ENCODE results near the gene COX19.

The COX19 gene

DNA sequence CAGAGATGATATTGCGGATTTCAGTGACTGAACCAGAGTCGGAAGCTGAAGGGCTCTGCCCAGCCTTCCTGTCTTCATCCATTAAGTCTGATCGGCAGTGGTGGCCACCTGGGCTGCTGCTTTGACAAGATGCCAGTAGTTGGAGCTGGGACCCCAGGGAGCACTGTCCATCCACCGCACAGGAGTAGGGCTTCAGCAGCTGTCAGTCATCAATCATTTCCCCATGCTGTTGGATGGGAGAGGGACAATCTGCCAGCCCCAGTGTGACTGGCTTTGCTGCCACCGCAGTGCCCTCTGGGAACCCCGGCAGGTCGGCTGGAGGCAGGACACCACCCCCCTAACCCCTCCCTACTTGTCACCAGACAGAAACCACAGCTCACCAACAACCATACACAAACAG is 46.0 kb upstream of the COX19 start:
- ChIA-PET CTCF (interaction anchor here (1.0 kb wide), 1 partner anchor 44 kb away, joined by 4 read pairs; no protein-coding TSS in a partner anchor), POLR2A (no interaction called here)
- no peak for TF ChIP-seq NFRKB (IDR thresholded peaks at IDR 0.05)
- TF ChIP-seq, protein P1, sequence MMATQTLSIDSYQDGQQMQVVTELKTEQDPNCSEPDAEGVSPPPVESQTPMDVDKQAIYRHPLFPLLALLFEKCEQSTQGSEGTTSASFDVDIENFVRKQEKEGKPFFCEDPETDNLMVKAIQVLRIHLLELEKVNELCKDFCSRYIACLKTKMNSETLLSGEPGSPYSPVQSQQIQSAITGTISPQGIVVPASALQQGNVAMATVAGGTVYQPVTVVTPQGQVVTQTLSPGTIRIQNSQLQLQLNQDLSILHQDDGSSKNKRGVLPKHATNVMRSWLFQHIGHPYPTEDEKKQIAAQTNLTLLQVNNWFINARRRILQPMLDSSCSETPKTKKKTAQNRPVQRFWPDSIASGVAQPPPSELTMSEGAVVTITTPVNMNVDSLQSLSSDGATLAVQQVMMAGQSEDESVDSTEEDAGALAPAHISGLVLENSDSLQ (IDR thresholded peaks at IDR 0.05), result peak; percentile 68
- no peak for DNase-seq (ENCODE audit: extremely low spot score)

DNA sequence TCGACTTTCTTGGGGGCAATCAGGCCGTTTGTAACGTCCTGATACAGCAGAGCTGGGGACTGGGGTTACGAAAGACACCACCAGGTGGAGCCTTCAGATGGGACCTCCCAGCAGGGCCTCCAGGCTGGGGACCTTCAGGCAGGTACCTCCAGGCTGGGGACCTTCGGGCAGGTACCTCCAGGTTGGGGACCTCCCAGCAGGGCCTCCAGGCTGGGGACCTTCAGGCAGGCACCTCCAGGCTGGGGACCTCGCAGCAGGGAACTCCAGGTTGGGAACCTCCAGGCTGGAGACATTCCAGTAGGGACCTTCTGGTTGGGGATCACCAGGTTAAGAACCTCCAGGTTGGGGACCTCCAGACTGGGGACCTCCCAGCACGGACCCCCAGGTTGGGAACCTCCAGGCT is 45.5 kb upstream of the COX19 start:
- TF ChIP-seq, protein P1 (IDR thresholded peaks at IDR 0.05), result no peak
- TF ChIP-seq NFRKB (IDR thresholded peaks at IDR 0.05) (no peak), FOXM1 (IDR thresholded peaks at IDR 0.05; ENCODE audit: borderline replicate concordance) (no peak), ELF4 (IDR thresholded peaks at IDR 0.05) (no peak), CTBP1 (IDR thresholded peaks at IDR 0.05; ENCODE audit: borderline replicate concordance) (no peak), FOXK2 (IDR thresholded peaks at IDR 0.05) (no peak), HDGF (IDR thresholded peaks at IDR 0.05; ENCODE audit: borderline replicate concordance) (no peak), L3MBTL2 (conservative IDR thresholded peaks at IDR 0.05) (no peak), ARNT (IDR thresholded peaks at IDR 0.05) (no peak), FOXA1 (IDR thresholded peaks at IDR 0.05) (no peak), LEF1 (IDR thresholded peaks at IDR 0.05; ENCODE audit: borderline replicate concordance) (no peak), SP1 (IDR thresholded peaks at IDR 0.05) (no peak), TARDBP (IDR thresholded peaks at IDR 0.05) (no peak)
- no peak for DNase-seq (ENCODE audit: extremely low spot score)
- CTCF ChIA-PET, result interaction anchor here (1.0 kb wide), 1 partner anchor 45 kb away, joined by 4 read pairs; no protein-coding TSS in a partner anchor
- POLR2A ChIA-PET, result no interaction called here

DNA sequence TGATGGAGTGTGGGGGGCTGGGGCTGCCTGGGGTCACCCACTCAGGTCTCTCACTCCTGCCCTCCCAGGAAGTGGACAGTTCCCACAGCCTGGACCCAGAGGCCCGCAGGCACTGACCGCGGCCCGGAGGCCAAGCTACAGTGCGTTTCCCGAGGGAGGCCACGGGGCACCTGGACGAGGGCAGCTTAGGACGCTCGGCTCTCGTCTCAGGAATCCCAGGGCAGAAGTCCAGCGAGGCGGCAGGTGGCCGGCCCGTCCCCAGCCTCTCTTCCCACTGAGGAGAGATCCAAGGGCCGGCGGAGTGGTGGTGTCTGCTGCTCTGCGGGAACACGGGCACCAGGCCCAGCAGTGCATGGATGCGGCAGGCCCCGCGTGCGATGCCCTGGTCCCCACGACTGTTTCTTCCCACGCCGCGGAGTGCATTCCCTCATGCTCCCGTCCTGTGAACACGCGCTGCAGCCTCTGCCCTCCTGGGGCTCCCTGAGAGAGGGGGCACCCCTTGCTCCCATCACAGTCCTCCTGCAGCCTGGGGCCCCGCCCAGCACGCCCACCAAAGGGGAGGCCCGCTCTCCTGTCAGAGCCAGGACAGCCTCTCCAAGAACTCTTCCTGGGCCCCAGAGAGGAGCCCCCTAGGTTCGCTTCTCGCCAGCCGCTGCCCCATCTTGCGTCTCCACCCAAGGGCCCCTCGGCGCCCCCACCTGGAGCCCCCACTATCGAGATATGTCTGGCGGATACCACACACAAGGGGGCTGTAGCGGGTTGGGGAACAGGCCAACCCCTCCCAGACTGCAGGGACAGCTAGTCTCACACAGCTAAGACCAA is 44.7 kb upstream of the COX19 start:
- POLR2A ChIA-PET, result no interaction called here
- TF ChIP-seq HDGF (IDR thresholded peaks at IDR 0.05; ENCODE audit: borderline replicate concordance), result no peak
- TF ChIP-seq LEF1 (IDR thresholded peaks at IDR 0.05; ENCODE audit: borderline replicate concordance), result no peak
- no peak for TF ChIP-seq FOXK2 (IDR thresholded peaks at IDR 0.05)
- no peak for TF ChIP-seq SP1 (IDR thresholded peaks at IDR 0.05)
- no peak for TF ChIP-seq TARDBP (IDR thresholded peaks at IDR 0.05)
- no peak for TF ChIP-seq ZNF384 (IDR thresholded peaks at IDR 0.05)
- TF ChIP-seq SUZ12 (IDR thresholded peaks at IDR 0.05), result no peak
- no peak for TF ChIP-seq NFRKB (IDR thresholded peaks at IDR 0.05)
- TF ChIP-seq, protein P1 (IDR thresholded peaks at IDR 0.05), result no peak
- TF ChIP-seq L3MBTL2 (conservative IDR thresholded peaks at IDR 0.05), result no peak
- TF ChIP-seq BHLHE40 (IDR thresholded peaks at IDR 0.05; ENCODE audit: borderline replicate concordance), result no peak
- no peak for DNase-seq (ENCODE audit: extremely low spot score)
- CTCF ChIA-PET, result interaction anchor here (1.0 kb wide), 1 partner anchor 46 kb away, joined by 4 read pairs; no protein-coding TSS in a partner anchor

DNA sequence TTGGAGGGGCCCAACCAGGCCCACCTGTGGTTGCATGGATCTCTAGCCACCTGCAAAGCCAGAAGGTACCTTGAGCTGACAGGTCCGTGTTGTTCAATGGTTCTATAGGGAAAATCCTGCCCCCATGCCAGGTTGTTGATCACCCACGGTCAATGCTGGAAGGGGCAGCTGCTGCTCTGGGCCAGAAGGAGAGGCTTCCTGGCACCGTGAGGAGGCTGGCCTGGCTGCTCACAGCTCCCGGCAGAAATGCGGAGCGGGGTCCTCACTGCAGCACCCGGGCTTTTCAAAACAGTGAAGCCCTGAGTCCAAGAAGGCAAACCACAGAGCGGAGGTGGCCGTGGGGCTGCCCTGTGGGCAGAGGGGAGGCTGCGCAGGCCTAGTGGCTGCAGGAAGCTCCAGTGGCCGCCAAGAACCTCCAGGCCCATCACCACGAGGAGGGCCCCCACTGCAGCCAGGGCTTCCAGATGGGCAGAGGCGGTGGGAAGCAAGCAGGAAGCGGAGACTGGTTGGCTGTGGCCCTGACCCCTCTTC is 44.0 kb upstream of the COX19 start:
- POLR2A ChIA-PET, result interaction anchor here (0.8 kb wide), 1 partner anchor 8 kb away, joined by 3 read pairs; no protein-coding TSS in a partner anchor
- no peak for DNase-seq (ENCODE audit: extremely low spot score)
- TF ChIP-seq ZNF384 (IDR thresholded peaks at IDR 0.05) (no peak), SUZ12 (IDR thresholded peaks at IDR 0.05) (no peak), L3MBTL2 (conservative IDR thresholded peaks at IDR 0.05) (no peak), TARDBP (IDR thresholded peaks at IDR 0.05) (no peak), BHLHE40 (IDR thresholded peaks at IDR 0.05; ENCODE audit: borderline replicate concordance) (no peak), ARNT (IDR thresholded peaks at IDR 0.05) (no peak), NFRKB (IDR thresholded peaks at IDR 0.05) (no peak), LEF1 (IDR thresholded peaks at IDR 0.05; ENCODE audit: borderline replicate concordance) (no peak), ELF4 (IDR thresholded peaks at IDR 0.05) (no peak), SP1 (IDR thresholded peaks at IDR 0.05) (no peak), FOXM1 (IDR thresholded peaks at IDR 0.05; ENCODE audit: borderline replicate concordance) (no peak), FOXK2 (IDR thresholded peaks at IDR 0.05) (no peak), HDGF (IDR thresholded peaks at IDR 0.05; ENCODE audit: borderline replicate concordance) (no peak), FOXA1 (IDR thresholded peaks at IDR 0.05) (no peak), CTBP1 (IDR thresholded peaks at IDR 0.05; ENCODE audit: borderline replicate concordance) (no peak)
- TF ChIP-seq, protein P1 (IDR thresholded peaks at IDR 0.05), result no peak
- CTCF ChIA-PET, result no interaction called here

DNA sequence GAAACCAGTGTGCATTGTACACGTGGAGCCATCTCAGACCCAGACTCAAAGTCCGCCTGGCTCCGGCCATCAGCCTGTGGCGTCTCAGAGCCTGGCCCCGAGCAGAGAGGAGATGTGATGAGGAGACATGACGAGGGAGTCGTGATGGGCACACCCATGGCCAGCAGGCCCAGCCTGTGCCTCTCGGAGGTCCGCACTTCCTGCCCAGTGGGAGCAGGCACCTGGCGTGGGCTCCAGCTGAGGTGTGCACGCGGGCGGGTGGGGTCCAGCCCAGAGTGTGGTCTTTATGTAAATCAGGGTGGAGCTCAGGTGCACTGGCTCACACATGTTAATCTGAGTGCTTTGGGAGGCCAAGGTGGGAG is 43.0 kb upstream of the COX19 start:
- ChIA-PET POLR2A (interaction anchor here (0.8 kb wide), 1 partner anchor 9 kb away, joined by 3 read pairs; no protein-coding TSS in a partner anchor), CTCF (interaction anchor here (1.0 kb wide), 1 partner anchor 47 kb away, joined by 3 read pairs; no protein-coding TSS in a partner anchor)
- TF ChIP-seq NFRKB (IDR thresholded peaks at IDR 0.05), result no peak
- TF ChIP-seq ELF4 (IDR thresholded peaks at IDR 0.05), result no peak
- no peak for TF ChIP-seq FOXK2 (IDR thresholded peaks at IDR 0.05)
- no peak for TF ChIP-seq CTBP1 (IDR thresholded peaks at IDR 0.05; ENCODE audit: borderline replicate concordance)
- TF ChIP-seq HDGF (IDR thresholded peaks at IDR 0.05; ENCODE audit: borderline replicate concordance), result no peak
- TF ChIP-seq ZNF384 (IDR thresholded peaks at IDR 0.05), result no peak
- TF ChIP-seq LEF1 (IDR thresholded peaks at IDR 0.05; ENCODE audit: borderline replicate concordance), result no peak
- no peak for DNase-seq (ENCODE audit: extremely low spot score)

Measured in HEK293T (cell line).